HG03196 (cell line): Measurements from ENCODE around the gene TWIST1.

Source experiments
- ATAC-seq: cut with Tn5 transposase; IDR thresholded peaks from one replicate; pipeline ENCODE4 v1.9.1; 2021; ENCODE audit not compliant: unreplicated experiment

Gene TWIST1

GRCh38 chr7:19113855-19114550 is 3.4 kb downstream of the TWIST1 start:
- no peak for ATAC-seq

- ATAC-seq: no peak
These were observed 4.5 kb downstream of the TWIST1 start for GRCh38 chr7:19113002-19113350.

- no peak for ATAC-seq
These were observed 5.0 kb downstream of the TWIST1 start for GRCh38 chr7:19112274-19113001.

GRCh38 chr7:19111474-19112273 is 5.8 kb downstream of the TWIST1 start:
- no peak for ATAC-seq

GRCh38 chr7:19110776-19111175 is 6.7 kb downstream of the TWIST1 start:
- ATAC-seq: no peak

GRCh38 chr7:19110026-19110730 is 7.3 kb downstream of the TWIST1 start:
- no peak for ATAC-seq

GRCh38 chr7:19109000-19109946 is 8.2 kb downstream of the TWIST1 start:
- no peak for ATAC-seq

- no peak for ATAC-seq
These were observed 9.9 kb downstream of the TWIST1 start for GRCh38 chr7:19107356-19108146.

GRCh38 chr7:19107081-19107355 is 10.4 kb downstream of the TWIST1 start:
- ATAC-seq: no peak

- ATAC-seq: no peak
These were observed 11.0 kb downstream of the TWIST1 start for GRCh38 chr7:19106241-19107080.

- ATAC-seq: no peak
These were observed 11.9 kb downstream of the TWIST1 start for GRCh38 chr7:19105546-19105945.

GRCh38 chr7:19104811-19105210 is 12.6 kb downstream of the TWIST1 start:
- no peak for ATAC-seq

GRCh38 chr7:19102884-19103283 is 14.6 kb downstream of the TWIST1 start:
- ATAC-seq: no peak

GRCh38 chr7:19101909-19102308 is 15.5 kb downstream of the TWIST1 start:
- no peak for ATAC-seq

- no peak for ATAC-seq
These were observed 16.0 kb downstream of the TWIST1 start for GRCh38 chr7:19101472-19101871.

GRCh38 chr7:19099924-19100323 is 17.5 kb downstream of the TWIST1 start:
- no peak for ATAC-seq

- ATAC-seq: no peak
These were observed 18.2 kb downstream of the TWIST1 start for GRCh38 chr7:19099194-19099593.

- ATAC-seq: no peak
These were observed 18.9 kb downstream of the TWIST1 start for GRCh38 chr7:19098510-19098909.
